OCI-LY3 (cell line): ENCODE measurements around the gene LTBP4.

ENCODE experiments used
- EZH2phosphoT487 ChIP-seq: fragments of 200-600 bp; shearing (Covaris generic); IDR thresholded peaks from 2 replicates; pipeline ENCODE4 v1.6.1; 2018; ENCODE audit warnings: antibody characterized with exemption, mixed run types, low read depth
- TF ChIP-seq, protein P1 (sequence below): fragments of 200-600, 300-600 bp; sonication (generic); IDR thresholded peaks from 2 replicates; pipeline ENCODE4 v1.5.1; 2014; ENCODE audit warnings: antibody characterized with exemption, low read length, low read depth

DNA sequence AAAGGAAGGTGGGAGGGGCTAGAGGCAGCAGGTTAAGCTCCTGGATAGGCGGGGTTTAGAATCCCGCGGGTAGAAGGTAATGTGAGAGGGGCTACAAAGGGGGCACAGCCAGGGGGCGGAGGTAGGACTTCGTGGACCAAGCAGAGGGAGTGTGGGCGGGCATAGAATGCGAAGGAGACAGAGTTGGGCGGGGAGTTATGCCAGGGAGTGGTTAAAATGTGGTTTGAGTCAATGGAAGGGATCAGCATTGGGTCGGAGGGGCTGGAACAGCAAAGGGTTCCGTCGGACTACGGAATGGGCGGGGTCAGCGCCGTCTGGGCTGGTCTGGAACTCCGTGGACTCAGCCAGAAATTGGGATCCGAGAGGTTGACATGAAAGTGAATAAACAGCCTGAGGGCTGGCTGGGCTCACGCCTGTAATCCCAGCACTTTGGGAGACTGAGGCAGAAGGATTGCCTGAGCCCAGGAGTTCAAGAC is 3.0 kb downstream of the LTBP4 start:
- TF ChIP-seq, protein P1, sequence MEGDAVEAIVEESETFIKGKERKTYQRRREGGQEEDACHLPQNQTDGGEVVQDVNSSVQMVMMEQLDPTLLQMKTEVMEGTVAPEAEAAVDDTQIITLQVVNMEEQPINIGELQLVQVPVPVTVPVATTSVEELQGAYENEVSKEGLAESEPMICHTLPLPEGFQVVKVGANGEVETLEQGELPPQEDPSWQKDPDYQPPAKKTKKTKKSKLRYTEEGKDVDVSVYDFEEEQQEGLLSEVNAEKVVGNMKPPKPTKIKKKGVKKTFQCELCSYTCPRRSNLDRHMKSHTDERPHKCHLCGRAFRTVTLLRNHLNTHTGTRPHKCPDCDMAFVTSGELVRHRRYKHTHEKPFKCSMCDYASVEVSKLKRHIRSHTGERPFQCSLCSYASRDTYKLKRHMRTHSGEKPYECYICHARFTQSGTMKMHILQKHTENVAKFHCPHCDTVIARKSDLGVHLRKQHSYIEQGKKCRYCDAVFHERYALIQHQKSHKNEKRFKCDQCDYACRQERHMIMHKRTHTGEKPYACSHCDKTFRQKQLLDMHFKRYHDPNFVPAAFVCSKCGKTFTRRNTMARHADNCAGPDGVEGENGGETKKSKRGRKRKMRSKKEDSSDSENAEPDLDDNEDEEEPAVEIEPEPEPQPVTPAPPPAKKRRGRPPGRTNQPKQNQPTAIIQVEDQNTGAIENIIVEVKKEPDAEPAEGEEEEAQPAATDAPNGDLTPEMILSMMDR, result no peak
- no peak for TF ChIP-seq EZH2phosphoT487
